A673 (cell line): ENCODE results near the gene DCC.

ENCODE experiments used
- EZH2 ChIP-seq: fragments of 200-600 bp; sonication (generic); IDR thresholded peaks from 2 replicates; pipeline ENCODE4 v1.6.1; 2017; ENCODE audit warnings: borderline replicate concordance, low read depth, mild to moderate bottlenecking, mixed read lengths, antibody characterized with exemption, low read length; ENCODE audit not compliant: poor library complexity, severe bottlenecking
- TF ChIP-seq, protein P1 (sequence below): fragments of 300-800, 200-600 bp; sonication (generic); conservative IDR thresholded peaks from 2 replicates; pipeline ENCODE4 v1.5.1; 2017; ENCODE audit warnings: low read depth, mild to moderate bottlenecking, antibody characterized with exemption, low read length, moderate library complexity, mixed read lengths

GRCh38 chr18:52715421-52715820 is 375.4 kb downstream of the DCC start:
- TF ChIP-seq, protein P1, sequence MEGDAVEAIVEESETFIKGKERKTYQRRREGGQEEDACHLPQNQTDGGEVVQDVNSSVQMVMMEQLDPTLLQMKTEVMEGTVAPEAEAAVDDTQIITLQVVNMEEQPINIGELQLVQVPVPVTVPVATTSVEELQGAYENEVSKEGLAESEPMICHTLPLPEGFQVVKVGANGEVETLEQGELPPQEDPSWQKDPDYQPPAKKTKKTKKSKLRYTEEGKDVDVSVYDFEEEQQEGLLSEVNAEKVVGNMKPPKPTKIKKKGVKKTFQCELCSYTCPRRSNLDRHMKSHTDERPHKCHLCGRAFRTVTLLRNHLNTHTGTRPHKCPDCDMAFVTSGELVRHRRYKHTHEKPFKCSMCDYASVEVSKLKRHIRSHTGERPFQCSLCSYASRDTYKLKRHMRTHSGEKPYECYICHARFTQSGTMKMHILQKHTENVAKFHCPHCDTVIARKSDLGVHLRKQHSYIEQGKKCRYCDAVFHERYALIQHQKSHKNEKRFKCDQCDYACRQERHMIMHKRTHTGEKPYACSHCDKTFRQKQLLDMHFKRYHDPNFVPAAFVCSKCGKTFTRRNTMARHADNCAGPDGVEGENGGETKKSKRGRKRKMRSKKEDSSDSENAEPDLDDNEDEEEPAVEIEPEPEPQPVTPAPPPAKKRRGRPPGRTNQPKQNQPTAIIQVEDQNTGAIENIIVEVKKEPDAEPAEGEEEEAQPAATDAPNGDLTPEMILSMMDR, result no peak
- no peak for TF ChIP-seq EZH2
